ENCODE results near the gene TTC33. TPM values are rescaled to one million over a fixed set of nuclear protein-coding genes. Genes with fewer than 3 reads are reported as not detected.
"Not testable (repeated sequence)": the region's sequence is repeated elsewhere in the genome, so short reads cannot be mapped to it uniquely, and the experiment has no call there.

Gene TTC33
- total and polyA plus RNA-seq, 2 of the 4 experiments (the other 2 are of a cell fraction): 3.1 to 8.1 TPM

GRCh38 chr5:40656091-40656490 lies 99.7 kb downstream of the TTC33 start:
- H3K23ac ChIP-seq (ENCODE audit: low read depth, low read length); H4K5ac ChIP-seq (ENCODE audit: low read depth, low read length); H3K27me3 ChIP-seq (ENCODE audit: control insufficient read depth, insufficient read depth, low read length); ATAC-seq (ENCODE audit: low read depth); H2AFZ ChIP-seq (replicated peaks; ENCODE audit: low read length, poor library complexity); H3K14ac ChIP-seq (replicated peaks; ENCODE audit: low read depth, low read length); POLR2A ChIA-PET (ENCODE audit: unreplicated experiment); H3K27ac ChIP-seq (ENCODE audit: insufficient read depth, low read length); dilution Hi-C loops (cut with HindIII; ENCODE audit: low sequenced_read_pairs, unreplicated experiment); H3K4me1 ChIP-seq (ENCODE audit: control insufficient read depth, insufficient read depth, low read length); CTCF ChIA-PET; H2AK9ac ChIP-seq (replicated peaks; ENCODE audit: low read depth, low read length, poor library complexity); H3K9me3 ChIP-seq (ENCODE audit: control insufficient read depth, insufficient read depth, low read length); H3K18ac ChIP-seq (ENCODE audit: low read depth, low read length); BruUV-seq (replicated peaks); H3K4ac ChIP-seq (ENCODE audit: low read depth, low read length); H3K4me2 ChIP-seq (ENCODE audit: low read depth, low read length); H4K8ac ChIP-seq (ENCODE audit: low read depth in 2 of 2, low read length in 2 of 2); H3K4me3 ChIP-seq (ENCODE audit: insufficient read depth, low read depth, low read length); H2BK15ac ChIP-seq (ENCODE audit: low read depth, low read length); H3K79me1 ChIP-seq (ENCODE audit: low read depth in 1 of 2, low read length in 2 of 2); H4K91ac ChIP-seq (ENCODE audit: insufficient read depth, low read depth, low read length); H3K9ac ChIP-seq (ENCODE audit: low read depth, low read length); H3K56ac ChIP-seq (ENCODE audit: extremely low read depth, insufficient read depth, low read length); in situ Hi-C loops (cut with MboI; ENCODE audit: low sequenced_read_pairs); H4K20me1 ChIP-seq (ENCODE audit: insufficient read depth, low read length); H2BK120ac ChIP-seq (ENCODE audit: low read depth, low read length); H2AK5ac ChIP-seq (ENCODE audit: low read depth, low read length); H2BK5ac ChIP-seq (ENCODE audit: low read depth, low read length, poor library complexity, severe bottlenecking); intact Hi-C loops (cut with micrococcal nuclease); H2BK20ac ChIP-seq (ENCODE audit: low read depth, low read length); H3K9me1 ChIP-seq (ENCODE audit: insufficient read depth, low read length); H3K36me3 ChIP-seq (ENCODE audit: control insufficient read depth, insufficient read depth, low read length): not testable (repeated sequence)
- peak; percentile 10 for DNase-seq

All from IMR-90 (cell line).